GM21367 (cell line): ENCODE measurements around the gene SLC17A7.
"Not testable (repeated sequence)": the region's sequence is repeated elsewhere in the genome, so short reads cannot be mapped to it uniquely, and the experiment has no call there.

ENCODE experiments used
- ATAC-seq: cut with Tn5 transposase; IDR thresholded peaks from one replicate; pipeline ENCODE4 v1.9.1; 2021; ENCODE audit not compliant: unreplicated experiment

Gene SLC17A7

DNA sequence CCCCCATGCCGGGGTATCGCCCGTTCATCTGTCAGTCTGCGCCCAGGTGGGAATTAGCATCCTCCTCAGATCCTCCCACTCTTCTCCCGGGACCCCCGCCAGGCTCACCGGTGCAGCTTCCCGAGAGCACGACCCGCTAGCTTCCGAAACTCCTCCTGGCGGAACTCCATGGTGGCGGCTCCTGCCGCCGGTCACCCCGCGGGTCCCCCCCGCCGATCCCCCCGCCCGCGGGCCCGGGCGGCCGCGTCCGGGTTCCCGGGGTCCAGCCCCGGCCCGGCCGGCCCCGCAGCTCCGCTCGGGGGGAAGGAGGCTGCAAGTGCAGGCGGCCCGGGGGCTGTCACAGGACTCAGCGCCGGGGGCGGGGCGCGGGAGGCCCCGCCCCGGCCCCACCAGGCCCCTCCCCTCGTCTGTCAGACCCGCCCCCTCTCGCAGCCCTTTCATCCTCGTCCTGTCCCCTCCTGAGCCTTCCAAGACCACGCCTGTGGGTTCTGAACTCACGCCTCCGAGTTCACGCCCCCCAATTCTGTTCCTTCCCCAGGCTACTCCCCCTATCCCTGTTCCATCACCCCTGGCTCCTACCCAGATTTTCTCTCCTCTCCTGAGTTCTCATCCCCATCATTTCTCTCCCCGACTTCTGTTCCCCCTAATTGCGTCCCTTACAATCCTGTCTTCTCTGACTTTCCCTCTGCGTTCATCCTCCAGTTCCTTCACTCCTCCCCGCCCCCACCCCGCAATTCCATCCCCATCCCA lies at the start of gene SLC17A7:
TSS of gene SLC17A7 (minus strand) at position 318 of the 750 bp plus-strand sequence. CDS start at position 170, 148 bp downstream.
- ATAC-seq: no peak

DNA sequence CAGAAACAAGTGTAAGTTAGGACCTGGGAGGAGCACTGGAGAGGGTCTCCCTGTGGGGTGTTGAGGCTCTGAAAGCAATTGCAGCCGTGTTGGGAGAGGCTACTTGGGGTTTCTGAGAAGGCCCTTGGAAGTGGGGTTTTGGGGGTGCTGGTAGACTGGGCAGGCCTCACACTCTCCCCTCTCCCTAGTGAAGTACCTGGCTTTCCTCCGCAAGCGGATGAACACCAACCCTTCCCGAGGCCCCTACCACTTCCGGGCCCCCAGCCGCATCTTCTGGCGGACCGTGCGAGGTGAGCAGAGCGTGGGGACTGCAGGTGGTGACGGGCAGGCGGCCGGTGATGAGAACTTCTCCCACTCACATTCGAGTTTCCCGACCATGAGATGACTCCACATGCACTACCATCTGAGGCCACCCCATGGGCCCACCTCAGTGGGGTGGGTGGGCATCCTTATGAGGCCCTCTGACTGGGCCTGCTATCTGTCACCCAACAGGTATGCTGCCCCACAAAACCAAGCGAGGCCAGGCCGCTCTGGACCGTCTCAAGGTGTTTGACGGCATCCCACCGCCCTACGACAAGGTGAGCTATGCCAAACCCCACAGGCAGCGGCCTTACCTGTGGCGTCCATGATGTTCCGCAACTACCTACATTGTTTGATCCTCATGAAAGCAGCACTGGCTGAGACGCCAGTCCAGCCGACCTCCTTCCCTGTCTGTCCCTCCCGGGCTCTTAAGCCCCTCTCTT lies 49.1 kb upstream of the SLC17A7 start:
- ATAC-seq: no peak

DNA sequence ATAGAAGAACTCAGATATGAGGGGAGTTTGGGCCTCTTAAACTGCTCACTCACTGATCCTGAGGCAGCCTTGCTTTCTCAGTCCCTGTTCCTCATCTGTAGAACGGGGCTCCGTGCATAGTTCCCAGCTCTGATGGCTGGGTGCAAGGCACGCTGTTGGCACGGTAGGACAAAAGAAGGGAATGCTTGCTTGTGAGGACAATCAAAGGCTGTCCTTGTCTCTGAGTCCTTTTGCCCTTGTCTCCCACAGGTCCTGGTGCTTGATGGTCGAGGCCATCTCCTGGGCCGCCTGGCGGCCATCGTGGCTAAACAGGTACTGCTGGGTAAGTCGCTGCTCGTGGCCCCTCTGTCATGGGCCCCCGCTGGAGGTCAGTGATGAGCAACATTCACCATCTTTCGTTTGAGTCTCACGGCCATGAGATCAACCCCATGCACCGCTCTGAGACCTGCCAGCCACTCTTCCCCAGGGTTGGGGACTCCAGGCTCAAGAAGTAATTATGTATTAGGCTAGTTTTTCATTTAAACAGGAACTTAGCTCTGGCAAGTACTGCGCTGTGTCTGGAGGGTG lies 48.4 kb upstream of the SLC17A7 start:
- ATAC-seq: no peak

DNA sequence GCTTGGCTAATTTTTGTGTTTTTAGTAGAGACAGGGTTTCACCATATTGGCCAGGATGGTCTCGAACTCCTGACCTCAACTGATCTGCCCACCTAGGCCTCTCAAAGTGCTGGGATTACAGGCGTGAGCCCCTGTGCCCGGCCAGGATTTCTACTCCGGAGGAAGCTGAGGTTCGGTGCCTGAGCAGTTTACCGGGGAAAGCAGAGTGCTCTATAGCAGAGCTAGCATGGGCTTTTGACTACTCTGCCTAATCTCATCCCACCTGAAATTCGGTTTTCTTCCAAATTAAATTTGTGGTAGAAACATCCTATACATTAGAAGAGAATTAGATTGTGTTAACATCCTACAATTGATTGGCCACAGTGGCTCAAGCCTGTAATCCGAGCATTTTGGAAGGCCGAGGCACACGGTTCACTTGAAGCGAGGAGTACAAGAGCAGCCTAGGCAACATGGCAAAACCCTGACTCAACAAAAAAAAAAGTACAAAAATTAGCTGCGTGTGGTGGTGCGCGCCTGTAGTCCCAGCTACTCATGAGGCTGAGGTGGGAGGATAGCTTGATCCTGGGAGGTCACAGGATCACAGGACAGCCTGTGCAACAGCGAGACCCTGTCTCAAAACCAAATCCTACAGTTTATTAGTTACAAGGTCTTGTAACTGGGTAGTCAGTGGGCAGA lies 47.7 kb upstream of the SLC17A7 start:
- ATAC-seq: no peak

DNA sequence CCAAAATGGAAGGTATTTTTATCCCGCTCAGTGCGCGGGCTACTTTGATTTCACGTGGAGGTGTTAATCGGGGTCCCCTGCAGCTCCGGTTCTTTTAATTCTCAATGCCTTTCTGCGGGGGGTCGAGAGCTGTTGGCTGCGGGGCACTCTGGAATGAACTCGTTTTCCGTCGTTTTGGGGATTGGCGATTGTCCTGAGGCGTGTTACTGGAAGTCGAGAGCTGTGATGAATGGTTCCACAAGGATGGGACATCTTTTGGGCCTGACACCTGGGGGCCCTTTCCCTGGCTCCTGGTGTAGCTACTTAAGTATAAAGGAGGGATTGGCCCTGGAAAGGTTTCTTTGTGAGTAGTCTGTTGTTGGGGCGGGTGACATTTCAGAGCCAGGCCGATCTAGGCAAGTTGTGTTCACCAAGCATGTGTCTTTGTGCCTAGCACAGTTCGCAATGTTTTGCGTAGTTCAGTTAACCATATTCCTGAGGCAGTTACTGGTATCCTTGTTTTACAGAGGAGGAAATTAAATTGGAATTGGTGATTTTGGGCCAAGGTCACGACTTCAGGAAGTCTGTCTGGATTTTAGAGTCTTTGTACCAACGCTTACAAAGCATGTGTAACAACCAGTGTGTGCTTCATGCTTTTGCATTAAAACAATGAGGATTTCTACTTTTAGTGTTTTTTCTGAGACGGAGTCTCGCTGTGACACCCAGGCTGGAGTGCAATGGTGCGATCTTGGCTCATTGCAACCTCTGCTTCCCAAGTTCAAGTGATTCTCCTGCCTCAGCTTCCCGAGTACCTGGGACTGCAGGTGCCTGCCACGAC lies 46.9 kb upstream of the SLC17A7 start:
- ATAC-seq: no peak

DNA sequence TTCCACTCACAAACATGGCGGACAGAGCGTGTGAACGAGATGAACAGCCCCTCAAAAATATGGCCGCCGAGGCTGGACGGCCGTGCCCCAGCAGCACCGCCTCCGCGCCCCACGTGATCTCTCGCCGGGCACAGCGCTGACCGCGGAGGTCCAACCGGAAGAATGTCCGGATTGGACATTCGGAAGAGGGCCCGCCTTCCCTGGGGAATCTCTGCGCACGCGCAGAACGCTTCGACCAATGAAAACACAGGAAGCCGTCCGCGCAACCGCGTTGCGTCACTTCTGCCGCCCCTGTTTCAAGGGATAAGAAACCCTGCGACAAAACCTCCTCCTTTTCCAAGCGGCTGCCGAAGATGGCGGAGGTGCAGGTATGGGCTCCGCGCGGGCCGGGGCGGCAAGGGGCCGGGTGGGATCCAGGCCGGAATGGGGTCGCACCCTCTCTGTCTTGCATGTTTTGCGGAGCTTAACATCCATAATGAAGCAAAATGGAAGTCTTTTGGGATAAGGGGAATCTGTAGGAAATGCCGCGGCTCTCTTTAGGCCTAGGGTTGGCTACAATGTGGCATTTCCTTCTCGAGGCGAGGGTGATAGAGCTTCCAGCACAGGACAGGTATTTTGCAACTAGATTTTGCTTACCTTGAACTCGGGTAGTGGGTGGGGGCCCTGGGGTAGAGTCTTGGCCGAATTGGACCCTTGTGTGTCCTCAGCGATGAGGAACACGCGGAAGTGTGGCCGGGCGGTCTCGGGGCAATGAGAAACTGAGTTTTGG lies 46.1 kb upstream of the SLC17A7 start, which contains the start of gene RPL13A:
TSS of gene RPL13A (plus strand) at position 332 of the 769 bp plus-strand sequence. CDS start at position 354, 22 bp downstream.
- peak; percentile 83 for ATAC-seq

DNA sequence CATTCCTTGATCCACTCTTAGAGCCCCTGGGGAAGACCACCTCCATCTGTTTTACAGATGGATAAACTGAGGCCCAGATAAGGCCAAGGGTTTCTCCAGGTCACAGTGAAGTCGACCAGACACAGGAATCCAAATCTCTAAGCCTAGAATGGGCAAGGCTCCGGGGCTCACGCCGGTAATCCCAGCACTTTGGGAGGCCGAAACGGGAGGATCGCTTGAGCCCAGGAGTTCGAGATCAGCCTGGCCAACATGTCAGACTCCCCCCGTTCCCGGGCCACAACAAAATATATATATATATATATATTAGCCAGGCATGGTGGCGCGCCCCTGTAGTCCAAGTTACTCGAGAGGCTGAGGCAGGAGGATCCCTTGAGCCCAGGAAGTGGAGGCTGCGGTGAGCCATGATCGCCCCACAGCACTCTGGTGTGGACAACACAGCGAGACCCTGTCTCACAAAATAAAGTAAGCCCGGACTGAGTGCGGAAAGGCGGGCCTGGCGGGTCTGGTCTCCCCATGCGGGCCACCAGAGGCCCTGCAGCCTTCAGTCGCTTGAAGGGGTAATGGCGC lies 45.5 kb upstream of the SLC17A7 start:
- no peak for ATAC-seq

DNA sequence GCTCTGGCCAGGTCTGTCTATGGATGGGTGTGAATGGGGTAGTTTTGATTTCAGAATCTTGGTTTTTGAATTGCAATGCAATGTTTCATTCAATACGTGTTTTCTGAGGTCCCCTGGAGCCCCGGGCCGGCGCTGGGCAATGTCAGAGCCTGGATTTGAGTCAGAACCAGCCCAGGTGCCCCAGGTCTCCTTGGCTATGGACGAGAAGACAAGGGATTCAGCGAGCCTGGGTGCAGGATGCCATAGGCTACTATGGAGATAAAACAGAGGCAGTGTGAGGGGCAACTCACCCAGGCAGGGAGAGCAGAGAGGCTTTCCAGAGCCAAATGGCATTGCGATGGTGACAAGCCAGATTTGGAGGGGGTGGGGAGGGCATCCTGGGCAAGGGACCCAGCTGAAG lies 44.9 kb upstream of the SLC17A7 start:
- ATAC-seq: no peak

DNA sequence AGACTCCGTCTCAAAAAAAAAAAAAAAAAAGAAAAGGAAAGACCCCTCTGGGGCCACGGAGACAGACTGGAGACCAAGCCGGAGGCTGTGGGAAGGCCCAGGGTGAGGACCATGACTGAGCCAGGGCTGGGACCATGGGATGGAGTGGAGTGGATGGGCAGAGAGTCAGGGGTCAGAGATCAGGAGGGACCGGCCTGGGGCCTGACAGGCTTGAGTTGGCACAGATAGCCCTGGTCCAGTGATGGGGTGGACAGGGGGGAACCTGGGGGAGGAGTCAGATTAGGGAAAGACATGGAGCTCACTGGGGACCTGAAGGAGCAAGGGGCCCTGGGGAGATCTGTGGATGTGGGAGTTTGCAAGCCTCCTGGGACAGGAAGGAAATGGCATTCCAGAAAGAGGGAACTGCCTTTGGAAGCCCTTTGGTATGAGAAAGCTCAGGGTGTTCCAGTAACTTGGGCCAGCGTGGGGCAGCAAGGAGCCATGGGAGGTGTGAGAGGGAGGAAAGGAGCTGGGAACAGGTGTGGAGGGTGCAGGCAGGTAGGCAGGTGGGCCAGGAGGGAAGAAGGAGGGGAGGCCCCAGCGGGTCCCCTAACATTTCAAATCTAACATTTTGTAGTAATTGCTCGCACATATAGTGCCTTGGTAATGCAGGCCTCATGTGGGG lies 39.8 kb upstream of the SLC17A7 start:
- ATAC-seq: no peak

DNA sequence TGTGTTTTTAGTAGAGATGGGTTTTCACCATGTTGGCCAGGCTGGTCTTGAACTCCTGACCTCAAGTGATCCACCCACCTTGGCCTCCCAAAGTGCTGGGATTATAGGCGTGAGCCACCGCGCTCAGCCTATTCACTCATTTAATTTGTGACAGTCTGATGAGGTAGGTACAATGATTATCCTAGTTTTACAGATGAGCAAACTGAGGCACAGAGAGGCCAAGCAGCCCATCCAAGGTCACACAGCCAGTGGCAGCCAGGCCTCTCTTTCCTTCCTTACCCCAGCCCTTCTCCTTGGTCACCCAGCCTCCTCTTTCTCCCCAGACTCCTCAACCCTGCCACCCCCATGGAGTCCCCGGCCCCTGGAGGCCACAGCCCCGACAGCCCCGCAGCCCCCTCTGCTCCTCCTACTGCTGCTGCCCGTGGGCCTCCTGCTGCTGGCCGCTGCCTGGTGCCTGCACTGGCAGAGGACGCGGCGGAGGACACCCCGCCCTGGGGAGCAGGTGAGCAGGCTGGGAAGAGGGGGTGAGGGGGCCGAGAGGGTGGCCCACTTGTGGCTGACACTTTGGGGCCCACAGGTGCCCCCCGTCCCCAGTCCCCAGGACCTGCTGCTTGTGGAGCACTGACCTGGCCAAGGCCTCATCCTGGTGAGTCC lies 38.8 kb upstream of the SLC17A7 start:
- no peak for ATAC-seq

DNA sequence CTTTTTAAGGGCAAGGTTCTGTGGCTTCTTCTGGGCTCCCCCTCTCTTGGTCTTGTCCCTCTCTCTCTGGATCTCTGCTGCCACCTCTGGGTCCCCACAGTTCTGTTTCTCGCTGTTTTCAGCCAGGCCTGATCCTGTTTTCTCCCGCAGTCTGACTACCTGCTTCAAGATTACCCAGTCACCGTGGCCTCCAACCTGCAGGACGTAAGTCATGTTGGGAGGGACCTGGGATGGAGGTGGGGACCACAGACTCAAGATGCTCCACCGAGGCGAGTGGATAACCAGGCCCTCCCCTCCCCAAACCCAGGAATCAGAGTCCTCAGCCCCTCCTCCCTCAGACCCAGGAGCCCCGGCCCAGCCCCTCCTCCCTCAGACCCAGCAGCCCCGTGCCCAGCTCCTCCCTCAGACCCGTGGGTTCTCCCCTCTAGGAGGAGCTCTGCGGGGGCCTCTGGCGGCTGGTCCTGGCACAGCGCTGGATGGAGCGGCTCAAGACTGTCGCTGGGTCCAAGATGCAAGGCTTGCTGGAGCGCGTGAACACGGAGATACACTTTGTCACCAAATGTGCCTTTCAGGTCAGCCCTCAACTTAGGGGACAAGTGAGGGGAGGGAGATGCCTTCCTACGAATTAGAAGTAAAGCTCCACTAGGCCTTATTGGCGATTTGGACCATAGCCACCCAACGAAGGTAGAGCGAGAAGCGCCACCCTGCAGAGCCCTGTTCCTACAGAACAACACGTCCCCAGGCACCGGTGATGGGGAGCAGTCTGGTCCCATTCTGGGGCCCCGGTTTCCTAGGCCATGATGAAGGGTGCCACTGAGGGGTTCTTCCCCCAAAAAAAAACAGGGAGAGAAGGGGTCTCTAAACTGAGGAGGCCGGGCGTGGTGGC lies 34.9 kb upstream of the SLC17A7 start:
- ATAC-seq: no peak

DNA sequence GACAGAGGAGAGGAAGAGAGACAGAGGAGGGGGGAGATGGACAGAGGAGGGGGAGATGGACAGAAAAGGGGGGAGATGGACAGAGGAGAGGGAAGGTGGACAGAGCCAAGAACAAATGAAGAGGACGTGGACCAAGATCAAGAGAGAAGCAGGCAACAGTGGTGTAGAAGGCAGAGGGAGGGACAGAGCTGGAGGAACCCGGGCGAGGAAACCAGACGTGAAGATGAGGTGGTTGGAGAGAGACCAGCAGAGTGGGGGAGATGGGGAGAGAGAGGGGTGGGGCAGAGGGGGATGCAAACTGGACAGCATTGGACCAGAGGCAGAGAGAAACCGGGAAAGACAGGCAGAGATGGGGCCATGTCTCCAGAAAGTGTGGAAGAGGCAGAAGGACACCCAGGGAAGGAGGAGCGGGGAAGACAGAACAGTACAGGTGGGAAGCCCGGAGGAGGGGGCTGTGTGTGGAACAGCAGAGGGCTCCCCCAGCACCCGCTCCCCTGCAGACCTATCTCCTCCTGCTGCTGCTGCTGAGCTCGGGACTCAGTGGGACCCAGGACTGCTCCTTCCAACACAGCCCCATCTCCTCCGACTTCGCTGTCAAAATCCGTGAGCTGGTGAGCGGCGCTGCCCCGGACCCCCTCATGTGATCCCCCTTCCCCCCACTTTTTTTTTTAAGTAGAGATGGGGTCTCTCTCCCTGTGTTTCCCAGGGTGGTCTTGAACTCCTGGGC lies 34.0 kb upstream of the SLC17A7 start:
- ATAC-seq: no peak

DNA sequence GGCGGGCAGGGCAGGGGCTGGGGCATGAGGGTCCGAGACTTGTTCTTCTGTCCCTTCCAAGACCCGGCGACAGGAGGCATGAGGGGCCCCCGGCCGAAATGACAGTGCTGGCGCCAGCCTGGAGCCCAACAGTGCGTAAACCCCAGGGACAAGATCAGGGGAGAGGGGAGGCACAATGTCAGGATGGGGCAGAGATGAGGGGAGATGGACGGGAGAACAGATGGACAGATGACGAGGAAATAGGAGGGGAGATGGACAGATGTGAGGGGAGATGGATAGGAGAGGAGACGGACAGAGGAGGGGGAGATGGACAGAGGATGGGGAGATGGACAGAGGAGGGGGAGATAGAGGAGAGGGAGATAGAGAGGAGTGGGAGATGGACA lies 33.2 kb upstream of the SLC17A7 start:
- no peak for ATAC-seq

DNA sequence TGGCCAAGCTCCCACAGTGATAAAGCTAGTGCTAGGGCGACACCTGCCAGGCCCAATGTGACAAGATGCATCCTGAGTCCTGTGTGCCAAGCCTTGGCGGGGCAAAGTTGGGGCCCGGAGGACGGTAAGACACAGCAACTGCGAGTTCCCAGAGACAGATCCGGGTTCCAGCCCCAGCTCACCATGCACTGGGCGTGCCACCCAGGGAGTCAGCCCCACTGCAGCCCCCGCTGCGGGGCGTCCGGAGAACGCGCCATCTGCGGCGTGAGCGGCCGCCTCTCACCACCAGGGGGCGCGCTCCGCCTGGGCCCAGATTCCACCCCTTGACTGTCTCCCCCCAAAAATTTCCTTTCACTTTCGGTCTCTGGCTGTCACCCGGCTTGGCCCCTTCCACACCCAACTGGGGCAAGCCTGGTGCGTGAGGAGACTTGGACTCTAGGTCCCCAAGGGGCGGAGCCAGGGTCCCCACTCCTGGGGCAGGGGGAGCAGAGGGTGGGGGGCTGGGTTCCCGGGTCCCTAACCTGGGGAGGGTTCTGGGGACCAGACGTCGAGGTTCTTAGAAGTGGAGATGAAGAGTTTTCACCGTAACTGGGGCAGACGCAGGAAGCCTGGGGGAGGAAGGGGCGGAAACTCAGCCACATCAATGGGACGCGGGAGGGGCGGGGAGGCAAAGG lies 32.7 kb upstream of the SLC17A7 start, which contains the start of gene FLT3LG:
TSS of gene FLT3LG (plus strand) at position 348 of the 674 bp plus-strand sequence. CDS start 425 bp downstream, outside the sequence.
- no peak for ATAC-seq

DNA sequence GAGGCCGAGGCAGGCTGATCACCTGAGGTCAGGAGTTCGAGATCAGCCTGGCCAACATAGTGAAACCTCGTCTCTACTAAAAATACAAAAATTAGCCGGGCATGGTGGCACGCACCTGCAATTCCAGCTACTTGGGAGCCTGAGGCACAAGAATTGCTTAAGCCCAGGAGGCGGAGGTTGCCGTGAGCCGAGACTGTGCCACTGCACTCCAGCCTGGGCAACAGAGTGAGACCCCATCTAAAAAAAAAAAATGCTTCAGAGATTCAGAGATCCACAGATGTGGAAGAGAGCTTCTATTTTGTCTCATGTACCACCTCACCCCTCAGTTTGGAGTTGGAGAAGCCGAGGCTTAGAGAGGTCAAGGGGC lies 32.2 kb upstream of the SLC17A7 start:
- not testable (repeated sequence) for ATAC-seq

DNA sequence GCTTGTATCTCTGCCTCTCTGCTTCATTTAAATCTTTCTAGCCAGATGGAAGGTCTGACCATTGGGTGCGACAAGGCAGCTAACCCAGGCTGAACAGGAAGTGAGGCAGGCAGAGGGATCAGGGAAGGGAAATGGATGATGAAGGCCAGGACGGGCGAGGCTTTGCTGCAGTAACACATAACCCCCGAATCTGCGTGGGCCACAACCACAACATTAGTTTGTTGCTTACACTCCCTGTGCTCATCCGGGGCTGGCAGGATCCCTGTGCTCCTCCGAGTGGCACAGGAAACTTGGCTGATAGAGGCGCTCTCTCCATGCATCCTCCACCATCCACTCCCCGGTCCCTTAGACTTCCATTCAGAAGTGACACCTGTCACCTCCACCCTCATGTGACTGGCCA lies 31.6 kb upstream of the SLC17A7 start:
- ATAC-seq: no peak
